ENCODE measurements around the gene DISC1.

DNA sequence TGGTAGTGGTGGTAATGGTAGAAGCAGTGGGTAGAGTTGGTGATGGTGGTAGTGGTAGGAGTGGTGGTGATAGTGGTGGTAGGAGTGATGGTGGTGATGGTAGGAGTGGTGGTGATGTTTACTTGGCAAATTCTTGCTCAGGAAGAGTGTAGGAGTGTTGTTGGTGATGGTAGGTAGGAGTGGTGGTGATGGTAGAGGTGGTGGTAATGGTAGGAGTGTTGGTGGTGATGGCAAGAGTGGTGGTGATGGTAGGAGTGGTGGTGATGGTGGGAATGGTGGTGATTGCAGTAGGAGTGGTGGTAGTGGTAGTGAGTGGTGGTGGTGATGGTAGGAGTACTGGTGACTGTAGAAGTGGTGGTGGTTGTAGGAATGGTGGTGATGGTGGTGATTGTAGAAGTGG lies 106.5 kb downstream of the DISC1 start:
- TF ChIP-seq CTCF (IDR thresholded peaks at IDR 0.05) (no peak), POLR2A (IDR thresholded peaks at IDR 0.05) (no peak), EP300 (IDR thresholded peaks at IDR 0.05) (no peak), POLR2AphosphoS5 (IDR thresholded peaks at IDR 0.05) (no peak)
